Choroid plexus epithelial cell (primary cell): Measurements from ENCODE around the gene WSB1.

Experiments
- DNase-seq: peaks from one replicate; pipeline ENCODE4 v3.0.0-alpha.2; 2010; ENCODE audit warnings: low read depth
- H3K4me3 ChIP-seq: 2 replicates; pipeline ENCODE4 v1.5.1; 2011; ENCODE audit warnings: low read depth, mild to moderate bottlenecking, control low read depth, low read length, moderate library complexity
- CTCF ChIP-seq: conservative IDR thresholded peaks from 2 replicates; pipeline ENCODE4 v1.5.1; 2011; ENCODE audit warnings: low read depth, mild to moderate bottlenecking, control low read depth, inconsistent platforms, low read length, moderate library complexity

Gene WSB1

DNA sequence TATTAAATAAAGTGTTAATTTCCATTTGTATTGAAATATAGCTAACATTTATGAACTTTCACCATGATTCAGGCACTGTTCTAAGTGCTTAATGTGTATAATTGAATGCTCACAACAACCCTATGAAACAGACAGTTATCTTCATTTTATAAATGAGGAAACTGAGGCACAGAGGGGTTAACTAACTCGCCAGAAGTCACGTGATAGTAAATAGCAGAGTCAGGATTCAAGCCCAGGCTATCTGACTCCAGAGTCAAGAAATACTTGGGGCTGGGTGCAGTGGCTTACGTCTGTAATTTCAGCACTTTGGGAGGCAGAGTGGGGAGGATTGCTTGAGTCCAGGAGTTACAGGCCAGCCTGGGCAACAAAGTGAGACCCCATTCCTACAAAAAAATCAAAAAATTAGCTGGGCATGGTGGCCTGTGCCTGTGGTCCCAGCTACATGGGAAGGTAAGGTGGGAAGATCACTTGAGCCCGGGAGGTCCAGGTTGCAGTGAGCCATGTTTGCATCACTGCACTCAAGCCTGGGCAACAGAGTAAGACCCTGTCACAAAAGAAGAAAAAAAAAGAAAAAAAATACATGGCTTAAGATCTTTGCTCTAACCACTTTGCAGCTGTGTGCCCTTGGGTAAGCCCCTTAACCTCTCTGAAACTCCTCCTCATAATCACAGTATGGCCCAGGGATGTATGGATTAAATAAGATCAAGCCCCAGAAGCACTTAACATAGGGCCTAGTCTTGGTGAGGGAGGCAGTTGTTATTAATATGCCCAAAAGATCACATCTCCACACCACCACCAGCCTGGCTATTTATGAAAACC lies 29.0 kb downstream of the WSB1 start:
- H3K4me3 ChIP-seq, result no peak overlapping the region
- TF ChIP-seq CTCF, result no peak
- no peak for DNase-seq

- peak; percentile 79 for DNase-seq
- no peak for TF ChIP-seq CTCF
- H3K4me3 ChIP-seq, result no peak overlapping the region
These were observed 29.8 kb downstream of the WSB1 start for GRCh38 chr17:27323538-27324215.

- DNase-seq, result no peak
- H3K4me3 ChIP-seq, result no peak overlapping the region
- no peak for TF ChIP-seq CTCF
These were observed 30.9 kb downstream of the WSB1 start for GRCh38 chr17:27324771-27325339.

DNA sequence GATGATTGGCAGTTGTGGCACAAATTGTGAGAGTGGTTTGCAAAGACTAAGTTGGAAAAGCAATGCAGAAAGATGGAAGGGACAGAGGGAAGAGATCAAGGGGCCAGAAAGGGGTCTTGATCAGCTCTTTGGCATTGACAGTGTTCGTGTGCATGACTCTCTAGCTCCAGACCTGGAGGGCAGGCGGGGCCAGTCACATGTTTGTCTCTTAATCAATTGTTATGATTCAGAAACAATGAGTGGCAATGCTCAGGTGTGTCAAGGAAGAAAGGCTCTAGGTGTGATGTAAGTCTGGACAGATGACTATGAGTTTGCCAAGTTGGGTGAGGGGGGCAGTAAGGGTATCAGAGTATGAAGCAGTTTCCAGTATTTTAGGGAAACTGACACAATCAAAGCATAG lies 32.1 kb downstream of the WSB1 start:
- no peak overlapping the region for H3K4me3 ChIP-seq
- no peak for DNase-seq
- TF ChIP-seq CTCF, result no peak

- DNase-seq, result no peak
- no peak overlapping the region for H3K4me3 ChIP-seq
- TF ChIP-seq CTCF, result no peak
These were observed 32.7 kb downstream of the WSB1 start for GRCh38 chr17:27326585-27326984.

GRCh38 chr17:27327397-27327796 lies 33.5 kb downstream of the WSB1 start:
- no peak for TF ChIP-seq CTCF
- DNase-seq, result no peak
- H3K4me3 ChIP-seq, result no peak overlapping the region
